ENCODE measurements around the gene OR12D1.
"Not testable (repeated sequence)": the region's sequence is repeated elsewhere in the genome, so short reads cannot be mapped to it uniquely, and the experiment has no call there.

DNA sequence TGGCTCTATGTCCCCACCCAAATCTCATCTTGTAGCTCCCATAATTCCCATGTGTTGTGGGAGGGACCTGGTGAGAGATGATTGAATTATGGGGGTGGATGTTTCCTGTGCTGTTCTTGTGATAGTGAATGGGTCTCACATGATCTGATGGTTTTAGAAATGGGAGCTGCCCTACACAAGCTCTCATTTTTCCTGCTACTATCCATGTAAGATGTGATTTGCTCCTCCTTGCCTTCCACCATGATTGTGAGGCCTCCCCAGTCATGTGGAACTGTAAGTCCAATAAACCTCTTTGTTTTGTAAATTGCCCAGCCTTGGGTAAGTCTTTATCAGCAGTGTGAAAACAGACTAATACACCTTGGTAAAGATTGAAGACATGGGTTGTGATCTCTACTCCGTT is 29.3 kb downstream of the OR12D1 start:
- TF ChIP-seq, protein P1, sequence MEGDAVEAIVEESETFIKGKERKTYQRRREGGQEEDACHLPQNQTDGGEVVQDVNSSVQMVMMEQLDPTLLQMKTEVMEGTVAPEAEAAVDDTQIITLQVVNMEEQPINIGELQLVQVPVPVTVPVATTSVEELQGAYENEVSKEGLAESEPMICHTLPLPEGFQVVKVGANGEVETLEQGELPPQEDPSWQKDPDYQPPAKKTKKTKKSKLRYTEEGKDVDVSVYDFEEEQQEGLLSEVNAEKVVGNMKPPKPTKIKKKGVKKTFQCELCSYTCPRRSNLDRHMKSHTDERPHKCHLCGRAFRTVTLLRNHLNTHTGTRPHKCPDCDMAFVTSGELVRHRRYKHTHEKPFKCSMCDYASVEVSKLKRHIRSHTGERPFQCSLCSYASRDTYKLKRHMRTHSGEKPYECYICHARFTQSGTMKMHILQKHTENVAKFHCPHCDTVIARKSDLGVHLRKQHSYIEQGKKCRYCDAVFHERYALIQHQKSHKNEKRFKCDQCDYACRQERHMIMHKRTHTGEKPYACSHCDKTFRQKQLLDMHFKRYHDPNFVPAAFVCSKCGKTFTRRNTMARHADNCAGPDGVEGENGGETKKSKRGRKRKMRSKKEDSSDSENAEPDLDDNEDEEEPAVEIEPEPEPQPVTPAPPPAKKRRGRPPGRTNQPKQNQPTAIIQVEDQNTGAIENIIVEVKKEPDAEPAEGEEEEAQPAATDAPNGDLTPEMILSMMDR (conservative IDR thresholded peaks at IDR 0.05; ENCODE audit: low read depth, low read length) = not testable (repeated sequence)
- TF ChIP-seq, protein P2, sequence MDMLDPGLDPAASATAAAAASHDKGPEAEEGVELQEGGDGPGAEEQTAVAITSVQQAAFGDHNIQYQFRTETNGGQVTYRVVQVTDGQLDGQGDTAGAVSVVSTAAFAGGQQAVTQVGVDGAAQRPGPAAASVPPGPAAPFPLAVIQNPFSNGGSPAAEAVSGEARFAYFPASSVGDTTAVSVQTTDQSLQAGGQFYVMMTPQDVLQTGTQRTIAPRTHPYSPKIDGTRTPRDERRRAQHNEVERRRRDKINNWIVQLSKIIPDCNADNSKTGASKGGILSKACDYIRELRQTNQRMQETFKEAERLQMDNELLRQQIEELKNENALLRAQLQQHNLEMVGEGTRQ (IDR thresholded peaks at IDR 0.05; ENCODE audit: low read depth, low read length) = not testable (repeated sequence)
- TF ChIP-seq RAD21 (IDR thresholded peaks at IDR 0.05; ENCODE audit: low read length); RFX5 (IDR thresholded peaks at IDR 0.05; ENCODE audit: low read depth, low read length); MXI1 (IDR thresholded peaks at IDR 0.05; ENCODE audit: borderline replicate concordance, low read depth, low read length); POLR2A (IDR thresholded peaks at IDR 0.05; ENCODE audit: low read depth, low read length); RCOR1 (IDR thresholded peaks at IDR 0.05; ENCODE audit: insufficient replicate concordance, low read length); MAFK (IDR thresholded peaks at IDR 0.05; ENCODE audit: low read depth, low read length); CEBPB (IDR thresholded peaks at IDR 0.05; ENCODE audit: low read depth, low read length); FOS (IDR thresholded peaks at IDR 0.05; ENCODE audit: low read depth, low read length): not testable (repeated sequence)

Data from IMR-90 (cell line).